NT2/D1 (cell line): Measurements from ENCODE around the gene NOVA2.

Source experiments
- SUZ12 ChIP-seq: IDR thresholded peaks from 2 replicates; pipeline ENCODE4 v1.6.1; 2011; ENCODE audit not compliant: insufficient read length, insufficient read depth; ENCODE audit errors: extremely low read depth
- YY1 ChIP-seq: IDR thresholded peaks from 2 replicates; pipeline ENCODE4 v1.6.1; 2011; ENCODE audit not compliant: insufficient read length, insufficient read depth

- no peak for TF ChIP-seq YY1
- TF ChIP-seq SUZ12: no peak
Observed at GRCh38 chr19:45911291-45911690, 62.4 kb downstream of the NOVA2 start.
